ENCODE data around the gene CFAP20DC. TPM values are rescaled to one million over a fixed set of nuclear protein-coding genes. Genes with fewer than 3 reads are reported as not detected.
"Not testable (repeated sequence)": the region's sequence is repeated elsewhere in the genome, so short reads cannot be mapped to it uniquely, and the experiment has no call there.

The CFAP20DC gene
- total RNA-seq, 1 donor from 2014 or later: 4.7 TPM

GRCh38 chr3:58857402-58857801 lies 192.4 kb downstream of the CFAP20DC start:
- TF ChIP-seq CTCF (conservative IDR thresholded peaks at IDR 0.05): no peak
- Mint-ChIP-seq H3K4me1 (ENCODE audit: unreplicated experiment) (peaks cover 5% of the 10 kb centered on the region), H3K27me3 (no peaks in the 10 kb centered on the region), H3K36me3 (no peaks in the 10 kb centered on the region), H3K27ac (no peak overlapping the region), H3K9me3 (no peaks in the 10 kb centered on the region), H3K4me3 (no peak overlapping the region)
- DNase-seq (ENCODE audit: extremely low spot score, unreplicated experiment): no peak

DNA sequence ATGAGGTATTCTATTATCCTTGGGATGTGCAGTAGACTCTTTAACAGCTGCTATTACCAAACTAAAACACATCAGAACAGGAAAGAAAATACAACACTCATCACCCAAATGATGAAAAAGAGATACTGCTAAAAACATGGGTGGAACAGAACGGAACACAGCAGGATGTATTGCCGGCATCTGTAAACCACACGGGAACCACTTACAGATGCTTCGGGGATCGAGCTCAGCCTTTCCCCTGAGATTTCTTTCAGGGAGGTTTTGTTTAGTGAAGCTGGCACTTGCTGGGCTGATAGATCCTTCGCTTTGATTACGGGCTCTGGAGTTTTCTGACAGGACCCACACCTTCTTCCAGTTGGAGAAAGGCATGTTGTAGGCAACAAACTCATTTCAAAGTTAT lies 201.0 kb downstream of the CFAP20DC start:
- no peak for DNase-seq (ENCODE audit: extremely low spot score, unreplicated experiment)
- no peak overlapping the region for H3K27ac Mint-ChIP-seq
- H3K9me3 Mint-ChIP-seq: no peaks in the 10 kb centered on the region
- TF ChIP-seq CTCF (conservative IDR thresholded peaks at IDR 0.05): no peak
- no peaks in the 10 kb centered on the region for H3K4me1 Mint-ChIP-seq (ENCODE audit: unreplicated experiment)
- no peak overlapping the region for H3K4me3 Mint-ChIP-seq
- no peaks in the 10 kb centered on the region for H3K27me3 Mint-ChIP-seq
- H3K36me3 Mint-ChIP-seq: no peaks in the 10 kb centered on the region

DNA sequence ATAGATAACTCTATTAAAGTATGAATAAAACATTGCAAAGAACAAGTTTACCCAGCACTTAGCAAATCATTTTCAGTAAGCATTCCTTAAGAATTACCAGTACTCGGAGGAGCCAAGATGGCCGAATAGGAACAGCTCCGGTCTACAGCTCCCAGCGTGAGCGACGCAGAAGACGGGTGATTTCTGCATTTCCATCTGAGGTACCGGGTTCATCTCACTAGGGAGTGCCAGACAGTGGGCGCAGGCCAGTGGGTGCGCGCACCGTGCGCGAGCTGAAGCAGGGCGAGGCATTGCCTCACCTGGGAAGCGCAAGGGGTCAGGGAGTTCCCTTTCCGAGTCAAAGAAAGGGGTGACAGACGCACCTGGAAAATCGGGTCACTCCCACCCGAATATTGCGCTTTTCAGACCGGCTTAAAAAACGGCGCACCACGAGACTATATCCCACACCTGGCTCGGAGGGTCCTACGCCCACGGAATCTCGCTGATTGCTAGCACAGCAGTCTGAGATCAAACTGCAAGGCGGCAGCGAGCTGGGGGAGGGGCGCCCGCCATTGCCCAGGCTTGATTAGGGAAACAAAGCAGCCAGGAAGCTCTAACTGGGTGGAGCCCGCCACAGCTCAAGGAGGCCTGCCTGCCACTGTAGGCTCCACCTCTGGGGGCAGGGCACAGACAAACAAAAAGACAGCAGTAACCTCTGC lies 207.6 kb downstream of the CFAP20DC start:
- not testable (repeated sequence) for H3K36me3 Mint-ChIP-seq; H3K27me3 Mint-ChIP-seq; DNase-seq (ENCODE audit: extremely low spot score, unreplicated experiment); H3K9me3 Mint-ChIP-seq; H3K4me1 Mint-ChIP-seq (ENCODE audit: unreplicated experiment)
- Mint-ChIP-seq H3K4me3 (peak overlapping the region; percentile 65), H3K27ac (peak overlapping the region; percentile 21)

DNA sequence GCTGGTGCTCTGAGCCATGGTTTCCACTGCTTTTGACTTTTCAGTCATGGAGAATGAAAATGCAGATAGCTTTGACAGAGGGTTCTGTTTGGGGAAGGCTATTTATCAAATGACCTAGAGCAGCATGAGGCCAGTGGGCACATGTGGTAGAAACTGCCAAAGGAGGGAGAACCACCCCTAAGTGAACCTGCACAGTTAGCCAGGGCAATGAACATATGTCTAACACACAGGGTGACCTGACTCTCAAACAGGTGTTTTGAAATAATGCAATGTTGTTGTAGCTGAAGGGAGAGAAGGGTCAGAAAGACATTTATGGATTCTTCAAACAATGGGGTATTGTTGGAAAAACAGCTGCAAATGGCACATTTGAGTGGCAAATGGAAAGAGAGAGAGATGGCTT lies 208.9 kb downstream of the CFAP20DC start:
- no peak for DNase-seq (ENCODE audit: extremely low spot score, unreplicated experiment)
- Mint-ChIP-seq H3K36me3 (no peaks in the 10 kb centered on the region), H3K4me3 (peak overlapping the region; percentile 23), H3K27ac (no peak overlapping the region), H3K9me3 (no peaks in the 10 kb centered on the region), H3K27me3 (no peaks in the 10 kb centered on the region), H3K4me1 (ENCODE audit: unreplicated experiment) (no peaks in the 10 kb centered on the region)
- TF ChIP-seq CTCF (conservative IDR thresholded peaks at IDR 0.05): no peak

DNA sequence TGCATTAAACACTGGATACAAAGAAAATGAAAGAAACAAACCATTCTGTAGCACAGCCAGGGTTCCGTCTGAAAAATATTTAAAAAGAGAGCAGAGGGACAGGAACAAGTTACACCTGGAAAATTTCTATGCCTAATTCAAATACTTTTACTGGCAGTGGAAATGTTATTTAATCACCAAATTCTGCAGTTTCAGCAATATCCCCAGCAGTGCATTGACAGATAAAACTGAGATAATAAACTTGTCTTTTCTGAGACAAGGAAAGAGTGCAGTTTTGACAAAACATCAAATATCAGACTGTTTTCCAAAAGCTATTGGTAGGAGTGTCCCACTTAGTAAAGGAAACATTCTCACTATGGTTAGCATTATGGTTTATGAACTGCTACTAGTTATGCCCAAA lies 209.9 kb downstream of the CFAP20DC start:
- H3K4me1 Mint-ChIP-seq (ENCODE audit: unreplicated experiment): no peaks in the 10 kb centered on the region
- DNase-seq (ENCODE audit: extremely low spot score, unreplicated experiment): no peak
- H3K36me3 Mint-ChIP-seq: no peaks in the 10 kb centered on the region
- no peak overlapping the region for H3K27ac Mint-ChIP-seq
- no peaks in the 10 kb centered on the region for H3K9me3 Mint-ChIP-seq
- H3K4me3 Mint-ChIP-seq: no peak overlapping the region
- H3K27me3 Mint-ChIP-seq: no peaks in the 10 kb centered on the region
- no peak for TF ChIP-seq CTCF (conservative IDR thresholded peaks at IDR 0.05)

DNA sequence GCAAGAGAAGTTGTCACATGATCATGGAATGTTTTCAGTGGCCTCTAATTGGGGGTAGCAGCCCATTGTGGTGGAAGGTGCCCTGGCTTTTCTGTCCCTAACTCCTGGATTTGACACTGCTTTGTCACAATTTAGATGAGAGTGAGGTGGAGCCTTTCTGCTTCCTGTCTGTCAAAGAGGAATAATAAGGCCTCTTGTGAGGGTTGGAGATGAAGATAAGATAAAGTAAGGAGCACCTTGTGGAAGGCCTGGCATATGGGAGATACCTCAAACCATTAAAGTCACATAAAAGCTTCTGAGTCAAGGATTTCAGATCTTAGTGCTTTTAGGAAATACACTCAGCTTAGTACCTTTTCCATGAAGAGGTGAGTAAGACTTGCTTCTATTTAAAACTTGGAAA lies 210.6 kb downstream of the CFAP20DC start:
- H3K9me3 Mint-ChIP-seq: no peaks in the 10 kb centered on the region
- no peak overlapping the region for H3K4me3 Mint-ChIP-seq
- TF ChIP-seq CTCF (conservative IDR thresholded peaks at IDR 0.05): no peak
- H3K27me3 Mint-ChIP-seq: no peaks in the 10 kb centered on the region
- no peaks in the 10 kb centered on the region for H3K36me3 Mint-ChIP-seq
- no peak for DNase-seq (ENCODE audit: extremely low spot score, unreplicated experiment)
- no peaks in the 10 kb centered on the region for H3K4me1 Mint-ChIP-seq (ENCODE audit: unreplicated experiment)
- no peak overlapping the region for H3K27ac Mint-ChIP-seq
